WTC11 (cell line): Measurements from ENCODE around the gene IFRD2. TPM values are rescaled to one million over a fixed set of nuclear protein-coding genes. Genes with fewer than 3 reads are reported as not detected.

Experiments
- AR ChIP-seq: fragments of 250-450 bp; sonication (Bioruptor Pico); IDR thresholded peaks from 2 replicates; pipeline ENCODE4 v1.9.0; 2021; ENCODE audit warnings: mild to moderate bottlenecking
- CREB1 ChIP-seq: sonication (generic); formaldehyde crosslinking; IDR thresholded peaks from 2 replicates; pipeline ENCODE4 v1.8.0; 2023; ENCODE audit warnings: mild to moderate bottlenecking, missing genetic modification reagents
- E2F4 ChIP-seq: sonication (generic); formaldehyde crosslinking; IDR thresholded peaks from 2 replicates; pipeline ENCODE4 v1.8.1; 2022; ENCODE audit warnings: low read depth, mild to moderate bottlenecking, moderate library complexity, missing genetic modification reagents, borderline replicate concordance
- FOXJ3 ChIP-seq: sonication (generic); formaldehyde crosslinking; IDR thresholded peaks from 2 replicates; pipeline ENCODE4 v1.9.0; 2021; ENCODE audit warnings: missing genetic modification reagents, mild to moderate bottlenecking, borderline replicate concordance
- HMGA2 ChIP-seq: fragments of 250-450 bp; sonication (Bioruptor Pico); IDR thresholded peaks from 2 replicates; pipeline ENCODE4 v1.4.0; 2021; ENCODE audit warnings: mild to moderate bottlenecking, moderate library complexity
- IRF2 ChIP-seq: sonication (generic); formaldehyde crosslinking; IDR thresholded peaks from 2 replicates; pipeline ENCODE4 v1.8.0; 2022; ENCODE audit warnings: low read depth, missing genetic modification reagents, borderline replicate concordance
- KAT7 ChIP-seq: sonication (generic); formaldehyde crosslinking; IDR thresholded peaks from 2 replicates; pipeline ENCODE4 v1.8.1; 2023; ENCODE audit warnings: missing genetic modification reagents, mild to moderate bottlenecking, borderline replicate concordance
- MYBL2 ChIP-seq: sonication (generic); formaldehyde crosslinking; IDR thresholded peaks from 2 replicates; pipeline ENCODE4 v1.8.1; 2023; ENCODE audit warnings: mild to moderate bottlenecking, moderate library complexity, missing genetic modification reagents
- NFE2L1 ChIP-seq: sonication (generic); formaldehyde crosslinking; IDR thresholded peaks from 2 replicates; pipeline ENCODE4 v1.8.1; 2023; ENCODE audit warnings: missing genetic modification reagents
- NR1H2 ChIP-seq: sonication (generic); formaldehyde crosslinking; IDR thresholded peaks from 2 replicates; pipeline ENCODE4 v1.9.0; 2021; ENCODE audit warnings: mild to moderate bottlenecking, moderate library complexity, missing genetic modification reagents
- TEAD4 ChIP-seq: sonication (generic); formaldehyde crosslinking; IDR thresholded peaks from 2 replicates; pipeline ENCODE4 v1.8.0; 2022; ENCODE audit warnings: mild to moderate bottlenecking, missing genetic modification reagents
- ZNF317 ChIP-seq: sonication (generic); formaldehyde crosslinking; IDR thresholded peaks from 2 replicates; pipeline ENCODE4 v1.8.1; 2023; ENCODE audit warnings: low read depth, mild to moderate bottlenecking, moderate library complexity, missing genetic modification reagents, borderline replicate concordance
- ZNF425 ChIP-seq: fragments of 250-450 bp; sonication (Bioruptor Pico); conservative IDR thresholded peaks from 2 replicates; pipeline ENCODE4 v1.9.0; 2021; ENCODE audit warnings: mild to moderate bottlenecking
- total RNA-seq: library from RNA; stranded (reverse); gene quantifications from 3 replicates; pipeline ENCODE4 v1.2.3, GENCODE V29; 2021
- TF ChIP-seq, protein P1 (sequence below): fragments of 250-450 bp; sonication (Bioruptor Pico); IDR thresholded peaks from 2 replicates; pipeline ENCODE4 v1.8.0; 2021; ENCODE audit warnings: mild to moderate bottlenecking
- TF ChIP-seq, protein P2 (sequence below): fragments of 250-450 bp; sonication (Bioruptor Pico); IDR thresholded peaks from 2 replicates; pipeline ENCODE4 v2.1.2; 2022; ENCODE audit warnings: mild to moderate bottlenecking, moderate library complexity
- TF ChIP-seq, protein P3 (sequence below): sonication (generic); formaldehyde crosslinking; IDR thresholded peaks from 2 replicates; pipeline ENCODE4 v1.8.0; 2023; ENCODE audit warnings: missing genetic modification reagents
- TF ChIP-seq, protein P4 (sequence below): sonication (generic); formaldehyde crosslinking; IDR thresholded peaks from 2 replicates; pipeline ENCODE4 v1.8.0; 2023; ENCODE audit warnings: mild to moderate bottlenecking, missing genetic modification reagents
- TF ChIP-seq, protein P5 (sequence below): fragments of 250-450 bp; sonication (Bioruptor Pico); IDR thresholded peaks from 2 replicates; pipeline ENCODE4 v1.9.0; 2021; ENCODE audit warnings: moderate library complexity, mild to moderate bottlenecking, inconsistent platforms, borderline replicate concordance
- TF ChIP-seq, protein P6 (sequence below): sonication (generic); formaldehyde crosslinking; IDR thresholded peaks from 2 replicates; pipeline ENCODE4 v1.8.1; 2023; ENCODE audit warnings: mild to moderate bottlenecking, missing genetic modification reagents, moderate library complexity
- TF ChIP-seq, protein P7 (sequence below): sonication (generic); formaldehyde crosslinking; IDR thresholded peaks from 2 replicates; pipeline ENCODE4 v1.8.0; 2022; ENCODE audit warnings: mild to moderate bottlenecking, missing genetic modification reagents

The IFRD2 gene
- total RNA-seq, 1 experiment from 2014 or later, result 92.0 TPM

DNA sequence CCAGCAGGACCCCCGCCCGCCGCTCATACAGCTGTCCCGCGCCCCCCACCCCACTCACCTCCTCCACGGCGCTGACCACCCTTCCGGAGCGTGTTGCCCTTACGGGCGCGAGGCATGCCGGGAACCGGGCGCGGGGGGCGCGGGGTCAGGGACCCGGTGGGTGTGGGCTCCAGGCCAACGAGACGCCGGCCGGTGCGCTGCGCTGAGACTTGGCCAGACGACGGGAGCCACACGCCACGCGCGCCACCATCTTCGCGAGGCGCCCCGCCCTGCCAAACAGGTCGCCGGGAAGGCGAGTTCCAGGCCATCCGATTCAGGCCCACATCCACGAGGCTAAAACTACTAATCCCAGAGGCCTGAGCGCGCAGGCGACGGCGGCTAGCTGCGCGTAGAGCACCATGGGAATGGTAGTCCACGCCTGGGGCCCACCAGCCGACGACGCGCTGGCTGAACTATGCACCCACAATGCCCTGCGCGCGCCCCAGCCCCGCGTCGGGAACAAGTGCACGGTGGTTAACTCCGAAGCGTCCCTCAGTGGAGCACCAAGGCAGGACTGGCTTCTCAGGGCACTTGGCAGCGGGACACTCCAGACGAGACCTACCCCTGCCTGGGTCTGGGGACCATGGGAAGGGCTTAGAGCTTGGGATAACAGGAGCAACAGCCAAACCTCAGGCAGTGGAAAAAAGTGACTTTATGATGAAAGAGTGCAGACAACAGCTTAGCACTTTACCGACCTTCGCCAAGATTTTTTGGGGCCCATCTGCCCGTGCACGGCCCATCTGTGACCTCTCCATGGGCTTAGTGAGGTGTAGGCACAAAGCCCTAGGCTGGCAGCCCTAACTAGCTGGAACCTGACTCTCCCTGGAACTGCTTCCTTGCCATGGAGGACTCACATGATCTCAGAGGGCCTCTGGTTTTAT, at the start of gene IFRD2 (continued):
- TF ChIP-seq, protein P1, sequence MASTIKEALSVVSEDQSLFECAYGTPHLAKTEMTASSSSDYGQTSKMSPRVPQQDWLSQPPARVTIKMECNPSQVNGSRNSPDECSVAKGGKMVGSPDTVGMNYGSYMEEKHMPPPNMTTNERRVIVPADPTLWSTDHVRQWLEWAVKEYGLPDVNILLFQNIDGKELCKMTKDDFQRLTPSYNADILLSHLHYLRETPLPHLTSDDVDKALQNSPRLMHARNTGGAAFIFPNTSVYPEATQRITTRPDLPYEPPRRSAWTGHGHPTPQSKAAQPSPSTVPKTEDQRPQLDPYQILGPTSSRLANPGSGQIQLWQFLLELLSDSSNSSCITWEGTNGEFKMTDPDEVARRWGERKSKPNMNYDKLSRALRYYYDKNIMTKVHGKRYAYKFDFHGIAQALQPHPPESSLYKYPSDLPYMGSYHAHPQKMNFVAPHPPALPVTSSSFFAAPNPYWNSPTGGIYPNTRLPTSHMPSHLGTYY, result no peak
- TF ChIP-seq NR1H2 (CRISPR knock-in tag) (no peak), HMGA2 (0 out of 2 replicates have a peak, but pooled peaks have one; percentile 12), NFE2L1 (peak; percentile 79; the same call in 1 of the 2 replicates), E2F4 (CRISPR knock-in tag) (no peak), TEAD4 (CRISPR knock-in tag) (no peak), AR (CRISPR knock-in tag) (no peak), CREB1 (CRISPR knock-in tag) (no peak), ZNF317 (CRISPR knock-in tag) (no peak), IRF2 (CRISPR knock-in tag) (no peak), FOXJ3 (CRISPR knock-in tag) (no peak), KAT7 (CRISPR knock-in tag) (no peak), MYBL2 (no peak), ZNF425 (CRISPR knock-in tag) (no peak)
- TF ChIP-seq, protein P2, sequence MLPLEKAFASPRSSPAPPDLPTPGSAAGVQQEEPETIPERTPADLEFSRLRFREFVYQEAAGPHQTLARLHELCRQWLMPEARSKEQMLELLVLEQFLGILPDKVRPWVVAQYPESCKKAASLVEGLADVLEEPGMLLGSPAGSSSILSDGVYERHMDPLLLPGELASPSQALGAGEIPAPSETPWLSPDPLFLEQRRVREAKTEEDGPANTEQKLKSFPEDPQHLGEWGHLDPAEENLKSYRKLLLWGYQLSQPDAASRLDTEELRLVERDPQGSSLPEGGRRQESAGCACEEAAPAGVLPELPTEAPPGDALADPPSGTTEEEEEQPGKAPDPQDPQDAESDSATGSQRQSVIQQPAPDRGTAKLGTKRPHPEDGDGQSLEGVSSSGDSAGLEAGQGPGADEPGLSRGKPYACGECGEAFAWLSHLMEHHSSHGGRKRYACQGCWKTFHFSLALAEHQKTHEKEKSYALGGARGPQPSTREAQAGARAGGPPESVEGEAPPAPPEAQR (CRISPR knock-in tag), result 0 out of 2 replicates have a peak, but pooled peaks have one; percentile 75
- TF ChIP-seq, protein P3, sequence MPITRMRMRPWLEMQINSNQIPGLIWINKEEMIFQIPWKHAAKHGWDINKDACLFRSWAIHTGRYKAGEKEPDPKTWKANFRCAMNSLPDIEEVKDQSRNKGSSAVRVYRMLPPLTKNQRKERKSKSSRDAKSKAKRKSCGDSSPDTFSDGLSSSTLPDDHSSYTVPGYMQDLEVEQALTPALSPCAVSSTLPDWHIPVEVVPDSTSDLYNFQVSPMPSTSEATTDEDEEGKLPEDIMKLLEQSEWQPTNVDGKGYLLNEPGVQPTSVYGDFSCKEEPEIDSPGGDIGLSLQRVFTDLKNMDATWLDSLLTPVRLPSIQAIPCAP (CRISPR knock-in tag), result 0 out of 2 replicates have a peak, but pooled peaks have one; percentile 52
- TF ChIP-seq, protein P4, sequence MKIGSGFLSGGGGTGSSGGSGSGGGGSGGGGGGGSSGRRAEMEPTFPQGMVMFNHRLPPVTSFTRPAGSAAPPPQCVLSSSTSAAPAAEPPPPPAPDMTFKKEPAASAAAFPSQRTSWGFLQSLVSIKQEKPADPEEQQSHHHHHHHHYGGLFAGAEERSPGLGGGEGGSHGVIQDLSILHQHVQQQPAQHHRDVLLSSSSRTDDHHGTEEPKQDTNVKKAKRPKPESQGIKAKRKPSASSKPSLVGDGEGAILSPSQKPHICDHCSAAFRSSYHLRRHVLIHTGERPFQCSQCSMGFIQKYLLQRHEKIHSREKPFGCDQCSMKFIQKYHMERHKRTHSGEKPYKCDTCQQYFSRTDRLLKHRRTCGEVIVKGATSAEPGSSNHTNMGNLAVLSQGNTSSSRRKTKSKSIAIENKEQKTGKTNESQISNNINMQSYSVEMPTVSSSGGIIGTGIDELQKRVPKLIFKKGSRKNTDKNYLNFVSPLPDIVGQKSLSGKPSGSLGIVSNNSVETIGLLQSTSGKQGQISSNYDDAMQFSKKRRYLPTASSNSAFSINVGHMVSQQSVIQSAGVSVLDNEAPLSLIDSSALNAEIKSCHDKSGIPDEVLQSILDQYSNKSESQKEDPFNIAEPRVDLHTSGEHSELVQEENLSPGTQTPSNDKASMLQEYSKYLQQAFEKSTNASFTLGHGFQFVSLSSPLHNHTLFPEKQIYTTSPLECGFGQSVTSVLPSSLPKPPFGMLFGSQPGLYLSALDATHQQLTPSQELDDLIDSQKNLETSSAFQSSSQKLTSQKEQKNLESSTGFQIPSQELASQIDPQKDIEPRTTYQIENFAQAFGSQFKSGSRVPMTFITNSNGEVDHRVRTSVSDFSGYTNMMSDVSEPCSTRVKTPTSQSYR (CRISPR knock-in tag), result no peak
- TF ChIP-seq, protein P5, sequence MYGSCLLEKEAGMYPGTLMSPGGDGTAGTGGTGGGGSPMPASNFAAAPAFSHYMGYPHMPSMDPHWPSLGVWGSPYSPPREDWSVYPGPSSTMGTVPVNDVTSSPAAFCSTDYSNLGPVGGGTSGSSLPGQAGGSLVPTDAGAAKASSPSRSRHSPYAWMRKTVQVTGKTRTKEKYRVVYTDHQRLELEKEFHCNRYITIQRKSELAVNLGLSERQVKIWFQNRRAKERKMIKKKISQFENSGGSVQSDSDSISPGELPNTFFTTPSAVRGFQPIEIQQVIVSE, result no peak
- TF ChIP-seq, protein P6, sequence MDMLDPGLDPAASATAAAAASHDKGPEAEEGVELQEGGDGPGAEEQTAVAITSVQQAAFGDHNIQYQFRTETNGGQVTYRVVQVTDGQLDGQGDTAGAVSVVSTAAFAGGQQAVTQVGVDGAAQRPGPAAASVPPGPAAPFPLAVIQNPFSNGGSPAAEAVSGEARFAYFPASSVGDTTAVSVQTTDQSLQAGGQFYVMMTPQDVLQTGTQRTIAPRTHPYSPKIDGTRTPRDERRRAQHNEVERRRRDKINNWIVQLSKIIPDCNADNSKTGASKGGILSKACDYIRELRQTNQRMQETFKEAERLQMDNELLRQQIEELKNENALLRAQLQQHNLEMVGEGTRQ, result no peak
- TF ChIP-seq, protein P7, sequence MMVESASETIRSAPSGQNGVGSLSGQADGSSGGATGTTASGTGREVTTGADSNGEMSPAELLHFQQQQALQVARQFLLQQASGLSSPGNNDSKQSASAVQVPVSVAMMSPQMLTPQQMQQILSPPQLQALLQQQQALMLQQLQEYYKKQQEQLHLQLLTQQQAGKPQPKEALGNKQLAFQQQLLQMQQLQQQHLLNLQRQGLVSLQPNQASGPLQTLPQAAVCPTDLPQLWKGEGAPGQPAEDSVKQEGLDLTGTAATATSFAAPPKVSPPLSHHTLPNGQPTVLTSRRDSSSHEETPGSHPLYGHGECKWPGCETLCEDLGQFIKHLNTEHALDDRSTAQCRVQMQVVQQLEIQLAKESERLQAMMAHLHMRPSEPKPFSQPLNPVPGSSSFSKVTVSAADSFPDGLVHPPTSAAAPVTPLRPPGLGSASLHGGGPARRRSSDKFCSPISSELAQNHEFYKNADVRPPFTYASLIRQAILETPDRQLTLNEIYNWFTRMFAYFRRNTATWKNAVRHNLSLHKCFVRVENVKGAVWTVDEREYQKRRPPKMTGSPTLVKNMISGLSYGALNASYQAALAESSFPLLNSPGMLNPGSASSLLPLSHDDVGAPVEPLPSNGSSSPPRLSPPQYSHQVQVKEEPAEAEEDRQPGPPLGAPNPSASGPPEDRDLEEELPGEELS (CRISPR knock-in tag), result no peak; the same call in 1 of the 2 replicates
